Subcutaneous adipose tissue (tissue), 4 donors: Measurements from ENCODE around the gene RECQL5. TPM values are rescaled to one million over a fixed set of nuclear protein-coding genes. Genes with fewer than 3 reads are reported as not detected.

Experiments
- total RNA-seq, 4 donors: library from RNA; depleted of rRNA; stranded (reverse); fragments of >200 nt; gene quantifications; one replicate each; pipeline ENCODE4 v1.1.0, GENCODE V29; 2016
- TF ChIP-seq, protein P1 (sequence below): fragments of 450-650 bp; IDR thresholded peaks from one replicate; pipeline ENCODE4 v1.5.1; 2016; ENCODE audit warnings: low read depth, mild to moderate bottlenecking, control low read depth, antibody characterized with exemption, moderate library complexity

RECQL5 gene
- total RNA-seq, 4 donors from 2014 or later, result 7.7 to 23.4 (median 15.5) TPM

DNA sequence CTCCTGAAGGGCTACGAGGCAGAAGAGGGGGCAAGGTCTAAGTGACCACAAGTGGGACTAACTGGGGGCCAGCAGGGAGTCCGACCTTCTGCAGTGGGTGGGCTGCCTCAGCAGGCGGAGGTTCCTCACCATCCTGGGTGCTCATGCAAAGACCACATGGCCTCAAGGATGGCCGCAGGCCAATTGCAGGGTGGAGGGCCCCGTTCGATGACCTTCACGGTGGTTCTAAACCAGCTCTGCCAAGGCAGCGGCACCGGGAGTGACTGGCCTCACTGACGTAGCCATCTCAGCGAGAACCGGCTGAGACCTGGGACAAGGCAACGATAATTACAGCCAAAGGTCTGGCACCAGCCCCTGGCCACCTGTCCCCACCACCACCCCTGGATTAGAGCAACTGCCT is 28.1 kb downstream of the RECQL5 start:
- TF ChIP-seq, protein P1, sequence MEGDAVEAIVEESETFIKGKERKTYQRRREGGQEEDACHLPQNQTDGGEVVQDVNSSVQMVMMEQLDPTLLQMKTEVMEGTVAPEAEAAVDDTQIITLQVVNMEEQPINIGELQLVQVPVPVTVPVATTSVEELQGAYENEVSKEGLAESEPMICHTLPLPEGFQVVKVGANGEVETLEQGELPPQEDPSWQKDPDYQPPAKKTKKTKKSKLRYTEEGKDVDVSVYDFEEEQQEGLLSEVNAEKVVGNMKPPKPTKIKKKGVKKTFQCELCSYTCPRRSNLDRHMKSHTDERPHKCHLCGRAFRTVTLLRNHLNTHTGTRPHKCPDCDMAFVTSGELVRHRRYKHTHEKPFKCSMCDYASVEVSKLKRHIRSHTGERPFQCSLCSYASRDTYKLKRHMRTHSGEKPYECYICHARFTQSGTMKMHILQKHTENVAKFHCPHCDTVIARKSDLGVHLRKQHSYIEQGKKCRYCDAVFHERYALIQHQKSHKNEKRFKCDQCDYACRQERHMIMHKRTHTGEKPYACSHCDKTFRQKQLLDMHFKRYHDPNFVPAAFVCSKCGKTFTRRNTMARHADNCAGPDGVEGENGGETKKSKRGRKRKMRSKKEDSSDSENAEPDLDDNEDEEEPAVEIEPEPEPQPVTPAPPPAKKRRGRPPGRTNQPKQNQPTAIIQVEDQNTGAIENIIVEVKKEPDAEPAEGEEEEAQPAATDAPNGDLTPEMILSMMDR, result no peak

DNA sequence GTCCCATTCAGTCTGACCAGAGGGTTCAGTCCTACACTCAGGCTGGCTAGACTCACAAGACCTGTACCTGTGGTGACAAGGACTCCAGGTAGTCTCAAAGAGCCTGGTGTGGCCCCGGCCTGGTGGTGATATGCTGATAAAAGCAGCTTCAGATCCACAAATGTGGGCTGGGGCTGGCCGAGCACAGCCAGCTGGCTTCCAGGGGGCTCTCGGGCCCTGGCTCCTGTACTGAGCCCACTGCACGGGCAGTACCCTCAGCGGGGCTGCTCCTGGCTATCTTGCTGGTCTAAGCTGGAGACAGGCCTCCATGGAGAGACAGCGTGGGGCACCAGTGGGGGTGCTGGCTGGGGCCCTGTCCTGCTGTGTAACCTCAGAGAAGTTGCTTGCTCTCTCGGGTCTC is 29.4 kb downstream of the RECQL5 start:
- TF ChIP-seq, protein P1, result no peak

DNA sequence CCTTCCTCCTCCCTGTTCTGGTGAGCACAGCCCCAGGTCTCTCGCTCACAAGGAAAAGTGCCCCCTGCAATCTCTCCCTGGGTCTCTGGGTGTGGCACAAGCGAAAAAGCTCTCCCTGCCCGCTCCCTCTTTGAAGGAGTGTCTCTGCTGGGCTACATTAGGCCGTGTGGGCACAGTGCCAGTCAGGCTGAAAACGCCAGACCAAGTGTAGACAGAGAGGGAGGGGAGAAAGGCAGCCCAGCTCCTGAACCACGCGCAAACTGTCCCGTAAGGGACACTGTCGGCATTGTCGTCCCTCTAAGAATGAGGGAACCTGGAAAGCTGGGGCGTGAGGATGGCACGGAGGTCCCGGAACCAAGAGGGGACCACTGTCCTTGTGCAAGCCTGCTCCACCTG is 29.8 kb downstream of the RECQL5 start:
- TF ChIP-seq, protein P1, result no peak

DNA sequence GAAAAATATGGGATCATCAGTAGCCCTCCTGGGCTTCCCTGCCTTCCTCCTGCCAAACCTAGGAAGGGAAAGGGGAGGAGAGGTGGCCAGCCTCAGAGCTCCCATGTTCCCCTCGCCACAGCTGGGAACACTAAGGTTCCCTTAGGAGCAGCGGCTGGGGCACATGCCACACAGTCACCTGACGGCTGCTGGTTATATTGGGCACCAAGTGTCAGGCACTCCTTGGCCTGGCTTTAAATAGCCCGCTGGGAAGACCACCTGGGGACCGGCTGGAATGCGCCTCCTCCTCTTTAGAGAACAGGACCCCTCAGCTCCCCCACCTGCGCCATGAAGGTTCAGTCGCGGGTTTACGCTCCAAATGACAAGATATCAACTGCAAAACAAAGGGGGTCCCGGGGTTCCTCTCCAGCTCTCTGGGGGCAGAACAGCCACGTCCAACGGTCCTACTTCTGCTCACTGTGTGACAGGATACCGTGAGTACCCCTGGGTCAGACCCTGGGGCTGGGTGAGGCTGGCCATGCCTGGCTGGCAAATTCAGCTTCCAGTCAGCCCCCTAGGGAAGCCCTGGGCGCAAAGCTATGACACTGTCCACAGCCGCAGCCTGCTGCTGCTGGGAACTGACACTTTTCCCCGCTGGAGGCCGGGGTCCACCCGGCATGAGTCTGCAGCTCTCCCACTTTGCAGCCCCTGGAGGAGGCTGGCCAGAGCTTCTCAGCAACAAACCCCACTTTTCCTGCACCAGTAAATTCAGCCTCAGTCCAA is 30.4 kb downstream of the RECQL5 start:
- TF ChIP-seq, protein P1, result no peak

DNA sequence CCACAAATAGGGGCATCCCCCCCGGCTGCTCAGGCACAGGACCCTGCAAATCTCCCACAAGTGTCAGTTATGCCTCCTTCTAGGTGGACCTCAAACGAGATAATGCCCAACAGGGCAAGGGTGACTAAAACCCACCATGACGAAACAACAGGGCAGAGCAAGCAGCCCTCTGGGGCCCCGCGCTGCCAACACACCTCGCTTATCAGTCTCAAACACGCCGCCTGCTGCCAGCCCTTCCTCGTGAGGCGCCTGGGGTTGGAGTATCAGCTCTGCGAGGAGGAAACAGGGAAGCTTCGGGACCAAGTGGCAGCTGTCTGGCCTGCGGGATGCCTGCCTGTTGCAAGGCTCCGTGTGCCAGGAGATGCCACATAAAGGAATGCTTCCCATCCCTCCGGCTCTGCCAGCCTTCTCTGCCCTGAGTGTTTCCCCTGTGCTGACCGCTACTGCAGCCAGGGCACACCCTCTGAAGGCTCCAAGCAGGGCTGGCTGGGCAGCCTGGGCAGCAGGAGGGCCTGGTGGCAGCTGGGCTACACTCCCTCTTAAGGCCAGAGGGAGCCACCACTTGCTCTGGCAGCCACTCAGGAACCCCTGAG is 31.2 kb downstream of the RECQL5 start:
- TF ChIP-seq, protein P1, result no peak

DNA sequence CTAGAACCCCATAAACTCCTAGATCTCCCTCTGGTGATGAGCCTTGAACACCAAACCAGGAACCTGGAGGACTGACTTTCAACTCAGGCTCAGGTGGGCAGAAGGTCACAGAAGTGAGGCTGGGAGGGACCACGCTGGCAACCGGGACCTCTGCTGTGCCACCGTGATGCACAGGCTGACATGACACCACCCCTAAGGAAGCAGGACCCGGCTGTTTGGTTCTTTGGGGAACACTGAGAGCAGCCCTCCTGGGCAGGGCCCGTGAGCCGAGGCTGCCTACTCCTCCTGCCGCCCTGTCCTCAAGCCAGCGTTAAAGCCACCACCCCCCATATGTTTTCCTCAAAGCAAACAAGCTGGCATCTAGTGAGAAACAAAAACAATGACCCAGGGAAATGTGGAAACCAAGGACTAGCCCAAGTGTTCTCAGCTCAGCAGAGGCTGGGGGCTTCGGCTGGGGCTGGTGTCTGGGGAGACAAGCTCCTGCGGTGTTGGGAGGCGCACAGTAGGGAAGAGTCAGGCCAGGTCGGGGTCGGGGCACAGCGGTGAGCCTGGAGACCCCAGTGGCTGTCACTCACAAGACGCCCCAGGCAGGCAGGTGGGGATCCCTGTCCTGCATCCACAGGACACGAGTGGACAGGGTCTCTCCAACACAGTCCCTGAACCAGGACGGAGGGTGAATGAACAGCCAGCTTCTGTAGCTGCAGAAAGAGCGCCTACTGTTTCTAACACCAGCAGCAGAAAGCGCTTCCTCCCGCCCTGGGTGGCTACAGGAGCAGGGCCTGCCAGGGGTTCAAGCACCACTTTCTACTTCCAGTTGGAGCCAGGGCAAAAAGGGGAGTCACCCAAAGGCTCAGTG is 32.0 kb downstream of the RECQL5 start:
- TF ChIP-seq, protein P1, result no peak

DNA sequence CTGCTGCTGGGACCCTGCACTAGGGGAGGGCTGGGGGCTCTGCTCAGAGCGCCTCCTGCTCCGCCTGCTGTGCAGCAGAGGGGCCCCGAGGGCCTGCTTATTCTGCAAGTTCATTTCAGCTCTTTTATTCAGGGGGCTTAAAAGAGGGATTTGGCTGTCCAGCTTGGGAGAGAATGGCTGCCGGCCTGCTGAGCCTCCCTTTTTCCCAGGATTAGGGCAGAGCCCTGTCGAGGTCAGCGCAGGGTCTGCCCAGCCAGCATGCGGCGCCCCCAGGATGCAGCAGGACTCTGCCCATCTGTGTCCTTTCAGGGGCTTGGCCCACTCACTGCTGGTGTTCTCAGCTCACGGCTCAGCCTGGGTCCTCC is 32.6 kb downstream of the RECQL5 start:
- TF ChIP-seq, protein P1, result no peak
